Neural cell (in vitro differentiated cells): Measurements from ENCODE around the gene PGP. TPM values are rescaled to one million over a fixed set of nuclear protein-coding genes. Genes with fewer than 3 reads are reported as not detected.

Source experiments
- H2AFZ ChIP-seq: fragments of 200-600, 300-800 bp; sonication (generic), shearing (Covaris generic); 2 replicates; pipeline ENCODE4 v1.6.0; 2014; ENCODE audit warnings: low read depth, mild to moderate bottlenecking, antibody characterized with exemption, low read length, moderate library complexity
- H3F3A ChIP-seq: fragments of 200-600 bp; shearing (Covaris generic); 2 replicates; pipeline ENCODE4 v1.6.1; 2016; ENCODE audit warnings: mild to moderate bottlenecking, moderate library complexity, mixed read lengths, antibody characterized with exemption, low read length; ENCODE audit not compliant: insufficient read depth, poor library complexity, severe bottlenecking
- H3K27ac ChIP-seq: fragments of 200-600, 300-800 bp; sonication (generic), shearing (Covaris generic); 2 replicates; pipeline ENCODE4 v1.5.1; 2014; ENCODE audit warnings: mild to moderate bottlenecking, low read length, moderate library complexity
- H3K27me3 ChIP-seq: fragments of 300-800, 200-600 bp; sonication (generic), shearing (Covaris generic); 2 replicates; pipeline ENCODE4 v1.6.0; 2014; ENCODE audit warnings: mild to moderate bottlenecking, low read depth, low read length, moderate library complexity; ENCODE audit not compliant: insufficient read depth
- H3K36me3 ChIP-seq: fragments of 300-800, 200-600 bp; sonication (generic), shearing (Covaris generic); 2 replicates; pipeline ENCODE4 v1.5.1; 2014; ENCODE audit warnings: mild to moderate bottlenecking, antibody characterized with exemption, low read length, moderate library complexity; ENCODE audit not compliant: insufficient read depth
- H3K4me2 ChIP-seq: fragments of 300-800, 200-600 bp; sonication (generic), shearing (Covaris generic); 2 replicates; pipeline ENCODE4 v1.6.0; 2014; ENCODE audit warnings: mild to moderate bottlenecking, low read length
- H3K4me3 ChIP-seq: fragments of 300-800, 200-600 bp; sonication (generic), shearing (Covaris generic); 2 replicates; pipeline ENCODE4 v1.5.1; 2014; ENCODE audit warnings: mild to moderate bottlenecking, low read length, moderate library complexity
- H3K79me2 ChIP-seq: fragments of 200-600 bp; shearing (Covaris generic); replicated peaks from 2 replicates; pipeline ENCODE4 v1.6.0; 2014; ENCODE audit warnings: mild to moderate bottlenecking, low read length, moderate library complexity; ENCODE audit not compliant: insufficient read depth
- H3K9ac ChIP-seq: fragments of 300-800, 200-600 bp; sonication (generic), shearing (Covaris generic); 2 replicates; pipeline ENCODE4 v1.6.1; 2016; ENCODE audit warnings: mild to moderate bottlenecking, low read length, mixed read lengths
- H3K9me2 ChIP-seq: fragments of 200-600 bp; shearing (Covaris generic); 2 replicates; pipeline ENCODE4 v1.6.1; 2016; ENCODE audit warnings: mild to moderate bottlenecking, low read length, mixed read lengths; ENCODE audit not compliant: insufficient read depth
- H3K9me3 ChIP-seq: fragments of 200-600, 300-800 bp; sonication (generic), shearing (Covaris generic); 2 replicates; pipeline ENCODE4 v1.6.1; 2016; ENCODE audit warnings: mild to moderate bottlenecking, mixed run types, low read length, moderate library complexity, mixed read lengths
- H4K20me1 ChIP-seq: fragments of 200-600 bp; shearing (Covaris generic); 2 replicates; pipeline ENCODE4 v1.6.1; 2016; ENCODE audit warnings: mild to moderate bottlenecking, mixed run types; ENCODE audit not compliant: insufficient read depth
- EP300 ChIP-seq: fragments of 450-650 bp; conservative IDR thresholded peaks from 2 replicates; pipeline ENCODE4 v1.6.1; 2014; ENCODE audit warnings: antibody characterized with exemption, mild to moderate bottlenecking, moderate library complexity; ENCODE audit not compliant: poor library complexity, severe bottlenecking
- EZH2 ChIP-seq: fragments of 200-600, 300-800 bp; shearing (Covaris generic), sonication (generic); IDR thresholded peaks from 2 replicates; pipeline ENCODE4 v1.6.1; 2014; ENCODE audit warnings: antibody characterized with exemption, low read length, borderline replicate concordance, mild to moderate bottlenecking; ENCODE audit not compliant: insufficient read depth, poor library complexity, severe bottlenecking
- MXI1 ChIP-seq: fragments of 450-650 bp; conservative IDR thresholded peaks from 2 replicates; pipeline ENCODE4 v1.6.1; 2014; ENCODE audit warnings: antibody characterized with exemption, mild to moderate bottlenecking; ENCODE audit not compliant: poor library complexity, severe bottlenecking
- POLR2AphosphoS5 ChIP-seq: IDR thresholded peaks from 2 replicates; pipeline ENCODE4 v1.6.1; 2012
- RAD21 ChIP-seq: fragments of 450-650 bp; conservative IDR thresholded peaks from 2 replicates; pipeline ENCODE4 v1.6.1; 2014; ENCODE audit warnings: antibody characterized with exemption, mild to moderate bottlenecking, moderate library complexity
- SMC3 ChIP-seq: fragments of 450-650 bp; conservative IDR thresholded peaks from 2 replicates; pipeline ENCODE4 v1.6.1; 2014; ENCODE audit warnings: antibody characterized with exemption, mild to moderate bottlenecking, moderate library complexity; ENCODE audit not compliant: poor library complexity
- TAF1 ChIP-seq: IDR thresholded peaks from 2 replicates; pipeline ENCODE4 v1.6.1; 2012; ENCODE audit warnings: low read depth
- polyA plus RNA-seq: library from polyadenylated mRNA; depleted of rRNA; stranded (reverse); fragments of >200 nt; gene quantifications from 2 replicates; pipeline ENCODE4 v1.2.3, GENCODE V29; 2014
- TF ChIP-seq, protein P1 (sequence below): fragments of 450-650 bp; IDR thresholded peaks from 2 replicates; pipeline ENCODE4 v1.5.1; 2014; ENCODE audit warnings: antibody characterized with exemption, mild to moderate bottlenecking, moderate library complexity; ENCODE audit not compliant: poor library complexity, severe bottlenecking
- TF ChIP-seq, protein P2 (sequence below): IDR thresholded peaks from 2 replicates; pipeline ENCODE4 v1.6.1; 2012; ENCODE audit warnings: borderline replicate concordance

The PGP gene
- polyA plus RNA-seq, 1 donor from 2014 or later, result 44.1 TPM

DNA sequence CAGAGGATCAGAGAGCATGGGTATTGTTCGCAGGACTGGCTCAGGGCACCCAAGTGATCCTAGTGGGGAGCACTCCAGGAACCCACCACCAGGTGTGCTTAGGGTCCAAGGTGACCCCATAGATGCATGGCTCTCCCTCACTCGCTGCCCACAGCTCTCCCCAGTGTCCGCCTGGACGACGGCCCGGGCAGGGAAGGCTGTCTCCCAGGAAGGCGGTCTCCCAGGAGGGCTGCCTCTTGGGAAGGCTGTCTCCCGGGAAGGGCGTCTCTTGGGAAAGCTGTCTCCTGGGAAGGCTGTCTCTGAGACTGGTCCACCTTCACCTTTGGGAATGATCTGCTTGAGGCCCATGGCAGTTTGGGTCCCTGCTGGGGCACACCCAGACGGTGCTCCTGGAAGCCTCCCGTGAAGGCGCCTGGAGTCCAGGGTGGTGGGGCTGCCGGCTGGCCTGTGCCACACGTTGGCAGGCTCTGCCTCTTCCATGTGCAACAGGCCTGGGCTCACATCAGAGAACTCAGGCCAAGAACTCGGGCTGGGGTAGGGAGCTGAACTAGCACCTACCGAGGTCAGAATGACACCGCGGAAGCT, 31.8 kb upstream of the PGP start:
- Histone ChIP-seq H3K9ac (no peak overlapping the region), H4K20me1 (no peaks in the 10 kb centered on the region), H3K9me2 (no peaks in the 10 kb centered on the region), H3K27ac (no peak overlapping the region), H2AFZ (no peak overlapping the region), H3K4me3 (no peak overlapping the region), H3K27me3 (no peaks in the 10 kb centered on the region), H3K36me3 (no peaks in the 10 kb centered on the region), H3K9me3 (no peaks in the 10 kb centered on the region), H3K79me2 (peaks cover 4% of the 10 kb centered on the region), H3K4me2 (no peak overlapping the region), H3F3A (no peaks in the 10 kb centered on the region)
- TF ChIP-seq EP300 (no peak), SMC3 (no peak), RAD21 (no peak), POLR2AphosphoS5 (no peak)

DNA sequence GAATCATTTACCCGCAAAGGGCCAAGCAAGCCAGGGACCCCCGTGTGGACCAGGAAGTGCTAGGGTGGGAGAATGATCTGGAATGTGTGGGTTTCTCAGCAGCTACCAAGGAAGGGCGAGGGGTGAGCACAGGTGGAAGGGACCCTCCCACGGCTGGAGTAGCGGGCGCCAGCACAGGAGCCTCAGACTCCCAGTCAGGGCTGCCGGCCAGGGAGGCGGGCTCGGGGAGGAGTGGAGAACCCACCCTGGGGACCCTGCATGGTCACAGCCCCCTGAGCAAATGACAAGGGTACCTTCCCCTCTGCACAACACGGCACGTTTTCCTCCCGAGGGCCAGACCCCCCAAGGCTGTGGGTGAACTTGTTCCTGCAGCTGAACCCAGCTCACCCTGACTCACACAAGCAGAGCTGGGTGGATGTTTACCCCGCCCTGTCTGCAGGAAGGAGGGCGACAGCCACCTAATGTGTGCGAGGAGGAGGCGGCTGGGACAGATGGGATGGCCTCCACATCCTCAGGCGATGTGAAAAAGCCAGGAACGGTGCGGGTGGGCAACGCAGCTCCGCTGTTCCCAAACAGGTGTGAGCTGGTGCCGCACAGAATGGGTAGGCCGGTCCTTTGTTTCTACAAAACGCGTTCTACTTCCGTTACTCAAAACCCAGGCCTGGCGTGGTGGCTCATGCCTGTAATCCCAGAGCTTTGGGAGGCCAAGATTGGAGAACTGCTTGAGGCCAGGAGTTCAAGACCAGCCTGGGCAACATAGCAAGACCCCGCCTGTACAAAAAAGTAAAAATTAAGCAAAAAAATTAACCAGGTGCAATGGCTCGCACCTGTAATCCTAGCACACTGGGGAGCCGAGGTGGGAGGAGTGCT, 30.5 kb upstream of the PGP start:
- Histone ChIP-seq H3K36me3 (no peaks in the 10 kb centered on the region), H3K27ac (no peak overlapping the region)

More for the DNA sequence above, 30.5 kb upstream of the PGP start:
- Histone ChIP-seq H3F3A (no peaks in the 10 kb centered on the region), H4K20me1 (no peaks in the 10 kb centered on the region), H3K4me2 (no peak overlapping the region), H3K9ac (no peak overlapping the region), H3K27me3 (no peaks in the 10 kb centered on the region), H3K79me2 (peaks cover 4% of the 10 kb centered on the region), H3K9me2 (no peaks in the 10 kb centered on the region), H3K9me3 (no peaks in the 10 kb centered on the region), H2AFZ (no peak overlapping the region), H3K4me3 (no peak overlapping the region)
- TF ChIP-seq TAF1, result no peak
- TF ChIP-seq MXI1, result no peak
- no peak for TF ChIP-seq EZH2
- no peak for TF ChIP-seq SMC3
- TF ChIP-seq EP300, result no peak
- TF ChIP-seq, protein P1, sequence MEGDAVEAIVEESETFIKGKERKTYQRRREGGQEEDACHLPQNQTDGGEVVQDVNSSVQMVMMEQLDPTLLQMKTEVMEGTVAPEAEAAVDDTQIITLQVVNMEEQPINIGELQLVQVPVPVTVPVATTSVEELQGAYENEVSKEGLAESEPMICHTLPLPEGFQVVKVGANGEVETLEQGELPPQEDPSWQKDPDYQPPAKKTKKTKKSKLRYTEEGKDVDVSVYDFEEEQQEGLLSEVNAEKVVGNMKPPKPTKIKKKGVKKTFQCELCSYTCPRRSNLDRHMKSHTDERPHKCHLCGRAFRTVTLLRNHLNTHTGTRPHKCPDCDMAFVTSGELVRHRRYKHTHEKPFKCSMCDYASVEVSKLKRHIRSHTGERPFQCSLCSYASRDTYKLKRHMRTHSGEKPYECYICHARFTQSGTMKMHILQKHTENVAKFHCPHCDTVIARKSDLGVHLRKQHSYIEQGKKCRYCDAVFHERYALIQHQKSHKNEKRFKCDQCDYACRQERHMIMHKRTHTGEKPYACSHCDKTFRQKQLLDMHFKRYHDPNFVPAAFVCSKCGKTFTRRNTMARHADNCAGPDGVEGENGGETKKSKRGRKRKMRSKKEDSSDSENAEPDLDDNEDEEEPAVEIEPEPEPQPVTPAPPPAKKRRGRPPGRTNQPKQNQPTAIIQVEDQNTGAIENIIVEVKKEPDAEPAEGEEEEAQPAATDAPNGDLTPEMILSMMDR, result no peak
- TF ChIP-seq, protein P2, sequence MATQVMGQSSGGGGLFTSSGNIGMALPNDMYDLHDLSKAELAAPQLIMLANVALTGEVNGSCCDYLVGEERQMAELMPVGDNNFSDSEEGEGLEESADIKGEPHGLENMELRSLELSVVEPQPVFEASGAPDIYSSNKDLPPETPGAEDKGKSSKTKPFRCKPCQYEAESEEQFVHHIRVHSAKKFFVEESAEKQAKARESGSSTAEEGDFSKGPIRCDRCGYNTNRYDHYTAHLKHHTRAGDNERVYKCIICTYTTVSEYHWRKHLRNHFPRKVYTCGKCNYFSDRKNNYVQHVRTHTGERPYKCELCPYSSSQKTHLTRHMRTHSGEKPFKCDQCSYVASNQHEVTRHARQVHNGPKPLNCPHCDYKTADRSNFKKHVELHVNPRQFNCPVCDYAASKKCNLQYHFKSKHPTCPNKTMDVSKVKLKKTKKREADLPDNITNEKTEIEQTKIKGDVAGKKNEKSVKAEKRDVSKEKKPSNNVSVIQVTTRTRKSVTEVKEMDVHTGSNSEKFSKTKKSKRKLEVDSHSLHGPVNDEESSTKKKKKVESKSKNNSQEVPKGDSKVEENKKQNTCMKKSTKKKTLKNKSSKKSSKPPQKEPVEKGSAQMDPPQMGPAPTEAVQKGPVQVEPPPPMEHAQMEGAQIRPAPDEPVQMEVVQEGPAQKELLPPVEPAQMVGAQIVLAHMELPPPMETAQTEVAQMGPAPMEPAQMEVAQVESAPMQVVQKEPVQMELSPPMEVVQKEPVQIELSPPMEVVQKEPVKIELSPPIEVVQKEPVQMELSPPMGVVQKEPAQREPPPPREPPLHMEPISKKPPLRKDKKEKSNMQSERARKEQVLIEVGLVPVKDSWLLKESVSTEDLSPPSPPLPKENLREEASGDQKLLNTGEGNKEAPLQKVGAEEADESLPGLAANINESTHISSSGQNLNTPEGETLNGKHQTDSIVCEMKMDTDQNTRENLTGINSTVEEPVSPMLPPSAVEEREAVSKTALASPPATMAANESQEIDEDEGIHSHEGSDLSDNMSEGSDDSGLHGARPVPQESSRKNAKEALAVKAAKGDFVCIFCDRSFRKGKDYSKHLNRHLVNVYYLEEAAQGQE, result no peak
- no peak for TF ChIP-seq RAD21
- TF ChIP-seq POLR2AphosphoS5, result no peak
